HepG2 (cell line): ENCODE results near the gene HOXD8. TPM values are rescaled to one million over a fixed set of nuclear protein-coding genes. Genes with fewer than 3 reads are reported as not detected.

Experiments used
- CBFB ChIP-seq: sonication (generic); formaldehyde crosslinking; IDR thresholded peaks from 2 replicates; pipeline ENCODE4 v1.4.0; 2020; ENCODE audit warnings: missing genetic modification reagents
- CCDC6 ChIP-seq: sonication (generic); formaldehyde crosslinking; IDR thresholded peaks from 2 replicates; pipeline ENCODE4 v1.8.1; 2022; ENCODE audit warnings: mild to moderate bottlenecking, missing genetic modification reagents, moderate library complexity
- DPF2 ChIP-seq: sonication (generic); formaldehyde crosslinking; IDR thresholded peaks from 2 replicates; pipeline ENCODE4 v1.4.0; 2020; ENCODE audit warnings: mild to moderate bottlenecking, low read depth, missing genetic modification reagents, borderline replicate concordance
- FOXA3 ChIP-seq: IDR thresholded peaks from 2 replicates; pipeline ENCODE4 v1.6.1; 2016; ENCODE audit warnings: missing genetic modification reagents, missing compliant biosample characterization
- FOXM1 ChIP-seq: sonication (generic); formaldehyde crosslinking; IDR thresholded peaks from 2 replicates; pipeline ENCODE4 v1.5.0; 2020; ENCODE audit warnings: missing genetic modification reagents
- HNRNPLL ChIP-seq: fragments of 200-400 bp; formaldehyde crosslinking; IDR thresholded peaks from 2 replicates; pipeline ENCODE4 v1.6.1; 2017; ENCODE audit warnings: mild to moderate bottlenecking, low read depth, low read length; ENCODE audit not compliant: poor library complexity, severe bottlenecking
- ISL2 ChIP-seq: sonication (generic); formaldehyde crosslinking; IDR thresholded peaks from 2 replicates; pipeline ENCODE4 v1.5.0; 2020; ENCODE audit warnings: missing genetic modification reagents
- KAT2B ChIP-seq: fragments of 150-350 bp; IDR thresholded peaks from 2 replicates; pipeline ENCODE4 v1.6.1; 2014; ENCODE audit warnings: low read depth, low read length, borderline replicate concordance
- KDM2A ChIP-seq: sonication (generic); formaldehyde crosslinking; IDR thresholded peaks from 2 replicates; pipeline ENCODE4 v1.4.0; 2020; ENCODE audit warnings: low read depth, missing genetic modification reagents, borderline replicate concordance
- MAFF ChIP-seq: IDR thresholded peaks from 2 replicates; pipeline ENCODE4 v1.6.1; 2011; ENCODE audit warnings: low read depth, low read length, improper control_type of control experiment
- MTF1 ChIP-seq: sonication (generic); formaldehyde crosslinking; IDR thresholded peaks from 2 replicates; pipeline ENCODE4 v1.5.0; 2020; ENCODE audit warnings: missing genetic modification reagents
- MTF2 ChIP-seq: sonication (generic); formaldehyde crosslinking; IDR thresholded peaks from 2 replicates; pipeline ENCODE4 v1.5.0; 2020; ENCODE audit warnings: missing genetic modification reagents, borderline replicate concordance
- NCOA2 ChIP-seq: sonication (generic); formaldehyde crosslinking; IDR thresholded peaks from 2 replicates; pipeline ENCODE4 v1.8.0; 2022; ENCODE audit warnings: inconsistent platforms
- NCOR1 ChIP-seq: fragments of 200-600 bp; sonication (generic); IDR thresholded peaks from 2 replicates; pipeline ENCODE4 v1.7.0; 2017; ENCODE audit warnings: antibody characterized with exemption, low read length, borderline replicate concordance
- NFIB ChIP-seq: sonication (generic); formaldehyde crosslinking; IDR thresholded peaks from 2 replicates; pipeline ENCODE4 v1.9.0; 2021; ENCODE audit warnings: missing genetic modification reagents, mild to moderate bottlenecking, borderline replicate concordance
- PHF8 ChIP-seq: sonication (generic); formaldehyde crosslinking; IDR thresholded peaks from 2 replicates; pipeline ENCODE4 v1.5.0; 2020; ENCODE audit warnings: missing genetic modification reagents
- PRPF4 ChIP-seq: fragments of 200-400 bp; formaldehyde crosslinking; IDR thresholded peaks from 2 replicates; pipeline ENCODE4 v1.6.1; 2016; ENCODE audit warnings: low read length, low read depth; ENCODE audit not compliant: poor library complexity, severe bottlenecking
- SCMH1 ChIP-seq: sonication (generic); formaldehyde crosslinking; IDR thresholded peaks from 2 replicates; pipeline ENCODE4 v1.9.0; 2021; ENCODE audit warnings: missing genetic modification reagents, mild to moderate bottlenecking, borderline replicate concordance
- SP2 ChIP-seq: sonication (generic); formaldehyde crosslinking; IDR thresholded peaks from 2 replicates; pipeline ENCODE4 v1.5.1; 2020; ENCODE audit warnings: mild to moderate bottlenecking, missing genetic modification reagents
- ZKSCAN5 ChIP-seq: sonication (generic); formaldehyde crosslinking; IDR thresholded peaks from 2 replicates; pipeline ENCODE4 v1.5.1; 2020; ENCODE audit warnings: mild to moderate bottlenecking, missing genetic modification reagents
- ZNF12 ChIP-seq: sonication (generic); formaldehyde crosslinking; IDR thresholded peaks from 2 replicates; pipeline ENCODE4 v1.5.0; 2020; ENCODE audit warnings: missing genetic modification reagents
- ZNF143 ChIP-seq: sonication (generic); formaldehyde crosslinking; IDR thresholded peaks from 2 replicates; pipeline ENCODE4 v1.4.0; 2020; ENCODE audit warnings: missing genetic modification reagents
- ZNF180 ChIP-seq: sonication (generic); formaldehyde crosslinking; IDR thresholded peaks from 2 replicates; pipeline ENCODE4 v1.4.0; 2020; ENCODE audit warnings: low read depth, missing genetic modification reagents, borderline replicate concordance
- ZNF383 ChIP-seq: sonication (generic); formaldehyde crosslinking; IDR thresholded peaks from 2 replicates; pipeline ENCODE4 v1.4.0; 2020; ENCODE audit warnings: missing genetic modification reagents, mild to moderate bottlenecking, borderline replicate concordance
- ZNF510 ChIP-seq: sonication (generic); formaldehyde crosslinking; IDR thresholded peaks from 2 replicates; pipeline ENCODE4 v1.4.0; 2020; ENCODE audit warnings: low read depth, mild to moderate bottlenecking, missing genetic modification reagents
- ZNF619 ChIP-seq: sonication (generic); formaldehyde crosslinking; IDR thresholded peaks from 2 replicates; pipeline ENCODE4 v1.4.0; 2020; ENCODE audit warnings: mild to moderate bottlenecking, missing genetic modification reagents
- ZNF709 ChIP-seq: sonication (generic); formaldehyde crosslinking; IDR thresholded peaks from 2 replicates; pipeline ENCODE4 v1.5.0; 2020; ENCODE audit warnings: mild to moderate bottlenecking, missing genetic modification reagents
- ZSCAN12 ChIP-seq: sonication (generic); formaldehyde crosslinking; IDR thresholded peaks from 2 replicates; pipeline ENCODE4 v1.9.0; 2021; ENCODE audit warnings: mild to moderate bottlenecking, missing genetic modification reagents
- ZSCAN9 ChIP-seq: IDR thresholded peaks from 2 replicates; pipeline ENCODE4 v1.6.1; 2016; ENCODE audit warnings: borderline replicate concordance
- polyA plus RNA-seq, 8 experiments: library from polyadenylated mRNA; depleted of rRNA in 3 of 8; stranded (reverse) in 7 of 8; unstranded in 1 of 8; fragments of >200 nt; fragmentation: Illumina TruSeq in 4 of 8; extraction: Trizol in 4 of 8; gene quantifications; 2 replicates each; pipeline versions ENCODE4 v1.2.1 to v1.2.3, GENCODE V29; 2011 to 2016; ENCODE audit warnings: low read depth in 4 of 8, missing spikeins in 1 of 8, mixed read lengths in 1 of 8; ENCODE audit not compliant: insufficient read depth in 1 of 8
- total RNA-seq, 5 experiments: library from RNA; depleted of rRNA; stranded (reverse); fragments of >200 nt; fragmentation: Illumina TruSeq; extraction: Trizol; gene quantifications; 2 replicates each; pipeline ENCODE4 v1.2.3, GENCODE V29; 2016; ENCODE audit warnings: low read depth in 1 of 5
- TF ChIP-seq, protein P1 (sequence below): sonication (generic); formaldehyde crosslinking; IDR thresholded peaks from 2 replicates; pipeline ENCODE4 v1.8.0; 2022; ENCODE audit warnings: mild to moderate bottlenecking, missing genetic modification reagents, moderate library complexity
- TF ChIP-seq, protein P2 (sequence below): sonication (generic); formaldehyde crosslinking; IDR thresholded peaks from 2 replicates; pipeline ENCODE4 v1.4.0; 2020; ENCODE audit warnings: mild to moderate bottlenecking, missing genetic modification reagents
- TF ChIP-seq, protein P3 (sequence below): IDR thresholded peaks from 2 replicates; pipeline ENCODE4 v1.6.1; 2016; ENCODE audit warnings: low read depth, borderline replicate concordance

The HOXD8 gene
- total and polyA plus RNA-seq, 2 of the 13 experiments (the other 11 are each of a cell fraction or from before 2014, with no cell fraction given), result not detected

DNA sequence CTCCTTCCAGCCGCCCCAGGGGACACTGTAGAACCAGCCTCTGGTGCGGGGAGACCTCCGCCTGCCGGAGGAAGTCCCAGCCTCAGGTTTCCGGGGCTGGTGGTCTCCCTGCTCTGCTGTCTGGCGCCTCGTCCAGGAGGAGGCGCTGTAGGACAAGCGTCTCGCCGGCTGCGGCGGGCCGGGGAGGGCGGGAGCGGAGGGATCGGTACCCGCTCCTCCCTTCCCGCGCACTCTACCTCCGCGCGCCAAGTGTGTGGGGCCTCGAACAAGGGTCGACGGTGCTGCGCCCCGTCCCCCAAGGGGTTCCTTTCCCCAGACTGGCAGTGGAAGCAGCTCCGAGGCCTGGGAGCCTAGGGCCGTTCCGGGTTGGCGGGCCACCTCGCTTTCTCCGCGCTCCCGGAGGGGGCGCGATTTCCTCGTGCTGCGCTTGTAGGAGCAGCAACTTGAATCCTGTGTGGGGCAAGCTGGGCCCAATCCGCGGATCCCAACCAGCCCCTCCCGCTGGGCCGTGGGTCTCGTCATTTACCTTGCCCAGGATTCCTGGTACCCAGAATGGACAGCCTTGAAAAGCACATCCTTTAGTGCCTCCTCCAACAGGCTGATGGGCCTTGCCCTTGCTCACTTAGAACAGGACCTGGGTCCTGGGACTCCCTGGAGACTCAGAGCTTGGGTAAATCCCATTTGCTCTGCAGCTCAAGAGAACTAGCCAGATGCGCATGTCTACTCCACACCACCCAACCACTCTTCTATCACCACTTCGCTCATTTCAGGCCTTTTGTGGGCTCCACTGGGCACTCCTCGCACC is 11.2 kb downstream of the HOXD8 start (continued):
- no peak for TF ChIP-seq ZNF383 (CRISPR knock-in tag)
- TF ChIP-seq MAFF, result no peak
- no peak for TF ChIP-seq MTF1 (CRISPR knock-in tag)
- TF ChIP-seq, protein P1, sequence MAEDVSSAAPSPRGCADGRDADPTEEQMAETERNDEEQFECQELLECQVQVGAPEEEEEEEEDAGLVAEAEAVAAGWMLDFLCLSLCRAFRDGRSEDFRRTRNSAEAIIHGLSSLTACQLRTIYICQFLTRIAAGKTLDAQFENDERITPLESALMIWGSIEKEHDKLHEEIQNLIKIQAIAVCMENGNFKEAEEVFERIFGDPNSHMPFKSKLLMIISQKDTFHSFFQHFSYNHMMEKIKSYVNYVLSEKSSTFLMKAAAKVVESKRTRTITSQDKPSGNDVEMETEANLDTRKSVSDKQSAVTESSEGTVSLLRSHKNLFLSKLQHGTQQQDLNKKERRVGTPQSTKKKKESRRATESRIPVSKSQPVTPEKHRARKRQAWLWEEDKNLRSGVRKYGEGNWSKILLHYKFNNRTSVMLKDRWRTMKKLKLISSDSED, result peak; percentile 37; the same call in 1 of the 2 replicates
- no peak for TF ChIP-seq ZNF510 (CRISPR knock-in tag)
- TF ChIP-seq FOXA3 (CRISPR knock-in tag), result no peak; the same call in 1 of the 2 replicates
- TF ChIP-seq ISL2 (CRISPR knock-in tag), result no peak; the same call in 1 of the 2 replicates
- TF ChIP-seq PHF8 (CRISPR knock-in tag), result peak; percentile 74
- no peak for TF ChIP-seq NFIB (CRISPR knock-in tag)
- TF ChIP-seq CBFB, result peak; percentile 78
- TF ChIP-seq FOXM1, result no peak
- TF ChIP-seq, protein P2, sequence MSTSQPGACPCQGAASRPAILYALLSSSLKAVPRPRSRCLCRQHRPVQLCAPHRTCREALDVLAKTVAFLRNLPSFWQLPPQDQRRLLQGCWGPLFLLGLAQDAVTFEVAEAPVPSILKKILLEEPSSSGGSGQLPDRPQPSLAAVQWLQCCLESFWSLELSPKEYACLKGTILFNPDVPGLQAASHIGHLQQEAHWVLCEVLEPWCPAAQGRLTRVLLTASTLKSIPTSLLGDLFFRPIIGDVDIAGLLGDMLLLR (CRISPR knock-in tag), result no peak
- no peak for TF ChIP-seq SP2 (CRISPR knock-in tag)
- peak; percentile 76; the same call in 1 of the 2 replicates for TF ChIP-seq CCDC6 (CRISPR knock-in tag)
- no peak for TF ChIP-seq ZKSCAN5
- TF ChIP-seq MTF2 (CRISPR knock-in tag), result peak; percentile 81; the same call in 1 of the 2 replicates
- TF ChIP-seq ZNF709, result peak; percentile 83
- TF ChIP-seq ZSCAN12 (CRISPR knock-in tag), result no peak
- no peak for TF ChIP-seq ZNF180
- TF ChIP-seq PRPF4, result no peak
- peak; percentile 70 for TF ChIP-seq HNRNPLL
- TF ChIP-seq ZNF12 (CRISPR knock-in tag), result peak; percentile 30; the same call in 1 of the 2 replicates
- no peak for TF ChIP-seq SCMH1 (CRISPR knock-in tag)
- no peak for TF ChIP-seq ZNF619 (CRISPR knock-in tag)
- TF ChIP-seq ZSCAN9 (CRISPR knock-in tag), result no peak
- TF ChIP-seq NCOR1, result no peak
- TF ChIP-seq KAT2B, result no peak
- peak; percentile 98 for TF ChIP-seq KDM2A (CRISPR knock-in tag)
- TF ChIP-seq DPF2 (CRISPR knock-in tag), result no peak
- TF ChIP-seq ZNF143 (CRISPR knock-in tag), result no peak
- TF ChIP-seq NCOA2 (CRISPR knock-in tag), result no peak
- TF ChIP-seq, protein P3, sequence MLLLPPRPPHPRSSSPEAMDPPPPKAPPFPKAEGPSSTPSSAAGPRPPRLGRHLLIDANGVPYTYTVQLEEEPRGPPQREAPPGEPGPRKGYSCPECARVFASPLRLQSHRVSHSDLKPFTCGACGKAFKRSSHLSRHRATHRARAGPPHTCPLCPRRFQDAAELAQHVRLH (CRISPR knock-in tag), result peak; percentile 76; the same call in 1 of the 2 replicates
